Stimulated activated naive B cell treated with anti-CD40 and anti-IgM and Interleukin-4, amounts not matched to agents 10 μg/mL and 1 μg/mL and 100 μg/mL, for 72 hours (primary cell): ENCODE results near the gene GDA.

Experiments used
- ATAC-seq, 2 donors: fragments of 150-1000 bp; cut with Tn5 transposase; replicated peaks; 2 replicates each; pipeline ENCODE4 v1.10.0; 2021; ENCODE audit warnings: moderate library complexity in 1 of 2
- DNase-seq: peaks from one replicate; pipeline ENCODE4 v3.0.0; 2021
- H3K27ac Mint-ChIP-seq: one replicate; pipeline ENCODE4 v1.8.0; 2022; ENCODE audit warnings: mild to moderate bottlenecking, mixed read lengths
- H3K27me3 Mint-ChIP-seq, 2 donors: one replicate each; pipeline ENCODE4 v1.8.0; 2022; ENCODE audit warnings: mixed read lengths in 2 of 2
- H3K36me3 Mint-ChIP-seq, 2 donors: one replicate each; pipeline ENCODE4 v1.8.0; 2022; ENCODE audit warnings: mixed read lengths in 2 of 2, mild to moderate bottlenecking in 1 of 2
- H3K4me1 Mint-ChIP-seq, 2 donors: one replicate each; pipeline ENCODE4 v1.8.0; 2022; ENCODE audit warnings: mixed read lengths in 2 of 2, mild to moderate bottlenecking in 1 of 2
- H3K4me3 Mint-ChIP-seq, 2 donors: one replicate each; pipeline ENCODE4 v1.8.0; 2022; ENCODE audit warnings: mild to moderate bottlenecking in 2 of 2, mixed read lengths in 2 of 2, moderate library complexity in 1 of 2
- H3K9me3 Mint-ChIP-seq, 2 donors: one replicate each; pipeline ENCODE4 v1.8.0; 2022; ENCODE audit warnings: mixed read lengths in 2 of 2, mild to moderate bottlenecking in 1 of 2

Gene GDA

DNA sequence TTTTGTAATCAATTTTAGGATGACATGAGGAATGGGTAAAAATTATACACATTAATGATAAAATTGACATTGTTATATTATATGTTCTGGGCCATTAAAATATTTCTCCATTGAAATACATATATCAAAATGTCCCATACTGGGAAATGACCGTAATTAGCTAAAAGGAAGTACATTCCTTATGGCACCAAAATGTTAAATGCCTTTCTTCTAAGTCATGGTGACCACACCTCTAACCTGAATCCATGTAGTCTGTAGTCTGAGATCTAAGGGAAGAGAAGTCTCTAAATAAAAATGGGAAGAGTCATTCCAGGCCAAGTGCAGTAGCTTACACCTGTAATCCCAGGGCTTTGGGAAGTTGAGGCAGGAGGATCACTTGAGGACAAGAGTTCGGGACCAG is 10.0 kb upstream of the GDA start:
- no peak for ATAC-seq

DNA sequence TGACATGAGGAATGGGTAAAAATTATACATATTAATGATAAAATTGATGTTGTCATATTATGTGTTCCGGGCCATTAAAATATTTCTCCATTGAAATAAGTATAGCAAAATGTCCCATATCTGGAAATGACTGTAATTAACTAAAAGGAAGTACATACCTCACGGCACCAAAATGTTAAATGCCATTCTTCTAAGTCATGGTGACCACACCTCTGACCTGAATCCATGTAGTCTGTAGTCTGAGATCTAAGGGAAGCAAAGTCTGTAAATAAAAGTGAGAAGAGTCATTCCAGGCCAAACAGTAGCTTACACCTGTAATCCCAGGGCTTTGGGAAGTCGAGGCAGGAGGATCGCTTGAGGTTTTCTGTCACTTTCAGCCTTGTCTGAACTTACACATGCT is 8.7 kb upstream of the GDA start:
- no peaks in the 10 kb centered on the region for H3K4me1 Mint-ChIP-seq
- peaks cover 17 to 34% of the 10 kb centered on the region in 2 donors for H3K27me3 Mint-ChIP-seq

More for the DNA sequence above, 10.0 kb upstream of the GDA start:
- Mint-ChIP-seq H3K4me1 (no peaks in the 10 kb centered on the region), H3K4me3 (no peak overlapping the region), H3K27ac (no peak overlapping the region), H3K9me3 (no peaks in the 10 kb centered on the region), H3K36me3 (no peaks in the 10 kb centered on the region), H3K27me3 (peaks cover 17 to 26% of the 10 kb centered on the region in 2 donors)
- DNase-seq, result no peak

DNA sequence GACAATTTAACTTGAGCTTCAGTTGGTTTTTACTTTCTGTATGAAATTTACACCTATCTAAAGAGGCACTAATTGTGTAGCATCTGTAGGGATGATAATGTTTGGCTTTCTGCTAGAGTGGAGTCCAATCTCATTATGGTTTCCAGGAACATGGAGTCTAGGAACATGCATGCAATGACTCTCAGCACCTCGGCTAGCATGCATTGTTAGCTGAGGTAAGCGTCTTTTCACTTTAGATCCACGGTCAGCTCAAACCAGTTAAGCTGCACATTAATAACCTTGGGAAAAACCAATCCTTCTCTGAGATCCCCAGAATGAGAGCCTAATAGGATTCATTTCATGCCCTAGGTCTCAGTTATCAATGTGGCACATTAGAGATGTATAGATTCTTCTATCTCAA is 7.8 kb upstream of the GDA start:
- Mint-ChIP-seq H3K36me3 (no peaks in the 10 kb centered on the region), H3K4me1 (peaks cover 0 to 3% of the 10 kb centered on the region in 2 donors), H3K27me3 (peaks cover 24 to 43% of the 10 kb centered on the region in 2 donors), H3K4me3 (no peak overlapping the region), H3K27ac (no peak overlapping the region), H3K9me3 (no peaks in the 10 kb centered on the region)
- DNase-seq, result no peak
- ATAC-seq, result no peak

More for the DNA sequence above, 8.7 kb upstream of the GDA start:
- ATAC-seq (no peak), DNase-seq (no peak)
- Mint-ChIP-seq H3K4me3 (no peak overlapping the region), H3K9me3 (no peaks in the 10 kb centered on the region), H3K27ac (no peak overlapping the region), H3K36me3 (no peaks in the 10 kb centered on the region)

GRCh38 chr9:72144756-72145492 is 4.3 kb upstream of the GDA start:
- Mint-ChIP-seq H3K9me3 (no peaks in the 10 kb centered on the region), H3K4me1 (peaks cover 6 to 12% of the 10 kb centered on the region in 2 donors), H3K4me3 (no peak overlapping the region), H3K27me3 (peaks cover 41 to 61% of the 10 kb centered on the region in 2 donors), H3K27ac (no peak overlapping the region), H3K36me3 (no peaks in the 10 kb centered on the region)
- no peak for ATAC-seq
- DNase-seq, result no peak

DNA sequence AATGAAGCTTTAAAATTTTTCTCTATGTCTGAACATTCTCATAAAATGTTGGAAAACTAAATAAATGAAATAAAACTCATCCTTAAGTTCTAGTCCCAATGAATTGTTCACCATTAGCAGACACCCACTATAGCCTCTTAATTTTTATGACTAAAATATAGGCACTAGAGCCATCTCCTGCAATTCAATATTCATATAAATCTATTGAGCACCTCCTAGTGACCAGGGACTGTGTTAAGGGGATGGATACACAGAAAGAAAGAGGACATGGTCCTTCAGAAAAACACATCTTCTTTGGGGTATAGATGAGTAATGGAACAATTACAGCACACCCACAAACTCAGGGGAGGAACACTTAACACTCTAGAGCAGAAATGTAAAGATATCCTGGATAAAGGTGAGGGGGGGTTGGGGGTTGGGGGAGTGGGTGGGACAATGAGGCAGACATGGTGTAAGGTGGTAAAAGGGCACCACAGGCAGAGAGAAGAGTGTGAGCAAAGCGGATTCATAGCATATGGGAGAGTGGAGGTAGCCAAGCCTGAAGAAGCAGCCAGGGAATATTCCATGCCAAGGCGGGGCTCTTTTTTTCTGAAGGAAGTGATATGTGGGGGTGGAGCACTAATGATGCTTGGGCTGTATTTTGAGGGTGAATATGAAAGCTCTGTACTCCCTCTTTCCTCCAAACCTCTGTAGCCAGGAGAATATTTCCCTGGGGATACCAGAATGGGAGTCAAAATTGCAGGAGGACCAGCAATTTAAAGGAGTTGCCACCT is 3.3 kb upstream of the GDA start:
- Mint-ChIP-seq H3K9me3 (no peaks in the 10 kb centered on the region), H3K36me3 (no peaks in the 10 kb centered on the region), H3K27me3 (peaks cover 42 to 67% of the 10 kb centered on the region in 2 donors)

DNA sequence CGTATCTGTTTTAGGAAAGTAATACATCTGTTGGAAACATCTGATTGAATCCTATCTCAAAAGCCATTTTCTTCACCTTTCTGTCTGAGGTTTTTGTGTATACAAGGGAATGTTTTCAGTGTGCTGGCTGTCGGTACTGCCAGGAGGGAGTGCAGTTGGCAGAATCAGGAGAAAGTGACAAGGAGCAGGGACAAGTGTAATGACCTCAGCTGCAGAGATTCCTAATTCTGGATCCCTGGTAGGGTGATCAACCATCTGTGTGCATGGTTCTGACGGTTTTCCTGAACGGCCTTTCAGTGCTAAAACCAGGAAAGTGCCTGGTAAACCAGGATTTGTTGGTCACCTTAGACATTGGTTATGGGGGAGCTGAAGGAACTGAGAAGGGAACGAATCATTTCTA is 1.6 kb upstream of the GDA start:
- peaks cover 37 to 59% of the 10 kb centered on the region in 2 donors for H3K27me3 Mint-ChIP-seq
- ATAC-seq, result no peak

More for the DNA sequence above, 3.3 kb upstream of the GDA start:
- Mint-ChIP-seq H3K27ac (no peak overlapping the region), H3K4me1 (peaks cover 6 to 12% of the 10 kb centered on the region in 2 donors), H3K4me3 (no peak overlapping the region)
- DNase-seq (no peak), ATAC-seq (no peak)

GRCh38 chr9:72150127-72150526 is 887 bp downstream of the GDA start:
- peaks cover 3% of the 10 kb centered on the region in 2 donors for H3K36me3 Mint-ChIP-seq
- peaks cover 16 to 25% of the 10 kb centered on the region in 2 donors for H3K4me1 Mint-ChIP-seq
- DNase-seq, result no peak
- H3K4me3 Mint-ChIP-seq, result peak overlapping the region; percentile 78 to 81
- H3K27ac Mint-ChIP-seq, result no peak overlapping the region
- H3K9me3 Mint-ChIP-seq, result peaks cover 3% of the 10 kb centered on the region in 2 donors
- ATAC-seq, result no peak
- peaks cover 37 to 50% of the 10 kb centered on the region in 2 donors for H3K27me3 Mint-ChIP-seq

More for the DNA sequence above, 1.6 kb upstream of the GDA start:
- no peaks in the 10 kb centered on the region for H3K9me3 Mint-ChIP-seq
- DNase-seq, result no peak
- H3K27ac Mint-ChIP-seq, result no peak overlapping the region
- no peaks in the 10 kb centered on the region for H3K36me3 Mint-ChIP-seq
- H3K4me3 Mint-ChIP-seq, result no peak overlapping the region
- H3K4me1 Mint-ChIP-seq, result peaks cover 6 to 12% of the 10 kb centered on the region in 2 donors

GRCh38 chr9:72150661-72151060 is 1.4 kb downstream of the GDA start:
- no peak overlapping the region for H3K27ac Mint-ChIP-seq
- H3K27me3 Mint-ChIP-seq, result peaks cover 37 to 45% of the 10 kb centered on the region in 2 donors
- no peak overlapping the region for H3K4me3 Mint-ChIP-seq
- peaks cover 8% of the 10 kb centered on the region in 2 donors for H3K9me3 Mint-ChIP-seq
- peaks cover 7 to 8% of the 10 kb centered on the region in 2 donors for H3K36me3 Mint-ChIP-seq
- ATAC-seq (no peak), DNase-seq (no peak)
- peaks cover 20 to 30% of the 10 kb centered on the region in 2 donors for H3K4me1 Mint-ChIP-seq

DNA sequence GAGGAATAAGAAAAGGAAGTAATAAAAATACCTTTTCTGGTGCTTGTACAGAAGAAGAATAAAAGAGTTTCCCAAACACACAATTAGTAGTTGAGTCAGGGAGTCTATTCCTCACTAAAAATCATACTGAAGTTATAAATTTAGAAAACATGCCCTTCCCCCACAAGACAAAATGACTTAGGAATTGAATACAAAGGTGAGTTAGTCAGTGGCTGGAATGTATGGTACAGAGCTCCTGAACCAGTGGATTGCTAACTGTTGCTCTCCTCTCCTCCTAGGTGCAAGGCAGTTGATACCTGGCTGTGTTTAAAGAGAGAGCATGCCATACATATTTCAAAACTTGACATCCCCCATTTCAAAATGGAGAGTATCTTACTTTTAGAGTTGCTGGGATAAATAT is 1.9 kb downstream of the GDA start:
- Mint-ChIP-seq H3K36me3 (peaks cover 7 to 11% of the 10 kb centered on the region in 2 donors), H3K27ac (no peak overlapping the region), H3K9me3 (peaks cover 11% of the 10 kb centered on the region in 2 donors), H3K4me3 (no peak overlapping the region), H3K4me1 (peaks cover 20 to 35% of the 10 kb centered on the region in 2 donors), H3K27me3 (peaks cover 32 to 40% of the 10 kb centered on the region in 2 donors)
- no peak for ATAC-seq
- no peak for DNase-seq

GRCh38 chr9:72154468-72155285 is 5.4 kb downstream of the GDA start:
- Mint-ChIP-seq H3K27ac (peak overlapping the region; percentile 93), H3K4me3 (peak overlapping the region; percentile 49 to 56), H3K27me3 (peaks cover 7 to 12% of the 10 kb centered on the region in 2 donors), H3K36me3 (peaks cover 7 to 15% of the 10 kb centered on the region in 2 donors), H3K9me3 (peaks cover 13 to 19% of the 10 kb centered on the region in 2 donors), H3K4me1 (peaks cover 19 to 30% of the 10 kb centered on the region in 2 donors)
- peak; percentile 94 for ATAC-seq
- peak; percentile 73 for DNase-seq

- Mint-ChIP-seq H3K27ac (peak overlapping the region; percentile 93), H3K4me1 (peaks cover 19 to 29% of the 10 kb centered on the region in 2 donors), H3K36me3 (peaks cover 7 to 15% of the 10 kb centered on the region in 2 donors), H3K4me3 (peak overlapping the region; percentile 49 to 56), H3K9me3 (peaks cover 13 to 21% of the 10 kb centered on the region in 2 donors), H3K27me3 (peaks cover 1 to 6% of the 10 kb centered on the region in 2 donors)
- no peak for ATAC-seq
- DNase-seq, result no peak
Observed at GRCh38 chr9:72155301-72155700, 6.1 kb downstream of the GDA start.

DNA sequence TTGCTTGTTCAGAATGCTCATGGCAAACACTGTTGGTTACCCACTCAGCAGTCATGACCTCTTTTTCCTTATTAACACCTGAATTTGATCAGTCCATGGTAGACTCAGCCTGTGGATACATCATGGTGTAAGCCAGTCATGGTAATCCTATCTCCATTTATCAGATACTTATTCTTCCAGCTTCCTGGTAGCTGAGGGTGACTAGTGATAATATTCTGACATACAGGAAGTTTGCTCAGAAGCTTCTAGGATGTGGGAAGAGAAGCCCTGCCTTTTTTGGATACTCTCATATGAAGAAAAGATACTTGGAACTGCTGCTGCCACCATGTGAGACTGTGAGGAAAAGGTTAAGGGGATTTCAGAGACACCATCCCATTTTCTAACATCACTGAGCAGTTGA is 7.3 kb downstream of the GDA start:
- DNase-seq (no peak), ATAC-seq (no peak)
- H3K9me3 Mint-ChIP-seq, result peaks cover 15 to 22% of the 10 kb centered on the region in 2 donors
- no peaks in the 10 kb centered on the region for H3K27me3 Mint-ChIP-seq
- no peak overlapping the region for H3K4me3 Mint-ChIP-seq
- H3K4me1 Mint-ChIP-seq, result peaks cover 19 to 29% of the 10 kb centered on the region in 2 donors
- H3K27ac Mint-ChIP-seq, result no peak overlapping the region
- peaks cover 7 to 15% of the 10 kb centered on the region in 2 donors for H3K36me3 Mint-ChIP-seq

- Mint-ChIP-seq H3K4me3 (no peak overlapping the region), H3K4me1 (peaks cover 19 to 29% of the 10 kb centered on the region in 2 donors), H3K36me3 (peaks cover 11 to 15% of the 10 kb centered on the region in 2 donors), H3K27me3 (peaks cover under 1 to 9% of the 10 kb centered on the region in 2 donors), H3K27ac (no peak overlapping the region), H3K9me3 (peaks cover 17 to 22% of the 10 kb centered on the region in 2 donors)
- DNase-seq, result no peak
- no peak for ATAC-seq
Observed at GRCh38 chr9:72158680-72159079, 9.4 kb downstream of the GDA start.
